OCI-LY7 (cell line): ENCODE results near the gene C1orf198. TPM values are rescaled to one million over a fixed set of nuclear protein-coding genes. Genes with fewer than 3 reads are reported as not detected.

ENCODE experiments used
- BruUV-seq: library from RNA; stranded (reverse); fragments of 400-500 nt; replicated peaks from 2 replicates; lab custom pipeline; 2021; lab: Mats Ljungman, UMichigan
- CTCF ChIA-PET: fragments of 300-600 bp; sonication (Branson Sonifier 250); formaldehyde crosslinking; loops from one replicate; lab custom pipeline; 2022; ENCODE audit warnings: antibody characterized with exemption; ENCODE audit not compliant: unreplicated experiment; lab: Charles Lee
- POLR2A ChIA-PET: fragments of 300-600 bp; sonication (Branson Sonifier 250); formaldehyde crosslinking; loops from one replicate; lab custom pipeline; 2022; ENCODE audit warnings: antibody characterized with exemption; lab: Charles Lee
- DNase-seq: peaks from one replicate; pipeline ENCODE4 v3.0.0-alpha.2; 2015; ENCODE audit warnings: low spot score
- H2AFZ ChIP-seq: fragments of 200-600 bp; sonication (generic), shearing (Covaris generic); 2 replicates; pipeline ENCODE4 v1.6.1; 2014; ENCODE audit warnings: mild to moderate bottlenecking, antibody characterized with exemption, low read length, moderate library complexity
- H3K27ac ChIP-seq: fragments of 200-600 bp; sonication (generic); 2 replicates; pipeline ENCODE4 v1.5.1; 2014; ENCODE audit warnings: mixed run types, low read depth, mild to moderate bottlenecking, moderate library complexity, low read length, inconsistent platforms; ENCODE audit not compliant: poor library complexity, severe bottlenecking
- H3K36me3 ChIP-seq: fragments of 200-600 bp; sonication (generic); 2 replicates; pipeline ENCODE4 v1.6.1; 2014; ENCODE audit warnings: mild to moderate bottlenecking, antibody characterized with exemption, low read length, moderate library complexity, mixed read lengths; ENCODE audit not compliant: insufficient read depth
- H3K4me1 ChIP-seq: fragments of 200-600 bp; sonication (generic); 2 replicates; pipeline ENCODE4 v1.5.1; 2014; ENCODE audit warnings: mild to moderate bottlenecking, low read length; ENCODE audit not compliant: insufficient read depth, poor library complexity, severe bottlenecking
- H3K4me2 ChIP-seq: fragments of 200-600 bp; sonication (generic); 2 replicates; pipeline ENCODE4 v1.6.1; 2014; ENCODE audit warnings: mild to moderate bottlenecking, low read length
- H3K4me3 ChIP-seq: fragments of 200-600 bp; sonication (generic); 2 replicates; pipeline ENCODE4 v1.5.1; 2014; ENCODE audit warnings: mild to moderate bottlenecking, low read depth, low read length; ENCODE audit not compliant: poor library complexity, severe bottlenecking
- H3K79me2 ChIP-seq: fragments of 200-600 bp; sonication (generic); 2 replicates; pipeline ENCODE4 v1.6.1; 2016; ENCODE audit warnings: low read depth, mild to moderate bottlenecking, low read length, moderate library complexity, mixed read lengths; ENCODE audit not compliant: insufficient read depth
- H3K9me2 ChIP-seq: fragments of 200-600 bp; sonication (generic); 2 replicates; pipeline ENCODE4 v1.6.1; 2016; ENCODE audit warnings: mild to moderate bottlenecking, low read length, mixed read lengths; ENCODE audit not compliant: insufficient read depth
- H3K9me3 ChIP-seq: fragments of 200-600 bp; sonication (generic); 2 replicates; pipeline ENCODE4 v1.6.1; 2014; ENCODE audit warnings: mild to moderate bottlenecking, mixed run types, low read length, mixed read lengths
- H4K20me1 ChIP-seq: fragments of 200-600 bp; sonication (generic); 2 replicates; pipeline ENCODE4 v1.6.1; 2014; ENCODE audit warnings: mild to moderate bottlenecking, antibody characterized with exemption, low read length, moderate library complexity, mixed read lengths; ENCODE audit not compliant: insufficient read depth
- CTCF ChIP-seq: fragments of 200-600 bp; sonication (generic); conservative IDR thresholded peaks from 2 replicates; pipeline ENCODE4 v1.5.1; 2014; ENCODE audit warnings: mild to moderate bottlenecking, antibody characterized with exemption, low read length, moderate library complexity, mixed read lengths
- EZH2phosphoT487 ChIP-seq: fragments of 200-600 bp; sonication (generic); IDR thresholded peaks from 2 replicates; pipeline ENCODE4 v1.6.1; 2018; ENCODE audit warnings: low read depth, borderline replicate concordance, mild to moderate bottlenecking, mixed run types, antibody characterized with exemption, low read length, moderate library complexity, mixed read lengths
- intact Hi-C: fragments of 100-400 bp; cut with micrococcal nuclease; formaldehyde crosslinking; loops from one replicate; pipeline ENCODE4 v1.10.0; 2022; ENCODE audit not compliant: unreplicated experiment
- total RNA-seq, 2 experiments: library from RNA; depleted of rRNA in 1 of 2; stranded (reverse); fragments of >200 nt in 1 of 2; shearing (Covaris generic) in 1 of 2; gene quantifications; 2 replicates each; pipeline ENCODE4 v1.2.3, GENCODE V29; 2014 to 2022

The C1orf198 gene
- total RNA-seq, 2 experiments from 2014 or later, result 5.7 to 6.5 TPM

DNA sequence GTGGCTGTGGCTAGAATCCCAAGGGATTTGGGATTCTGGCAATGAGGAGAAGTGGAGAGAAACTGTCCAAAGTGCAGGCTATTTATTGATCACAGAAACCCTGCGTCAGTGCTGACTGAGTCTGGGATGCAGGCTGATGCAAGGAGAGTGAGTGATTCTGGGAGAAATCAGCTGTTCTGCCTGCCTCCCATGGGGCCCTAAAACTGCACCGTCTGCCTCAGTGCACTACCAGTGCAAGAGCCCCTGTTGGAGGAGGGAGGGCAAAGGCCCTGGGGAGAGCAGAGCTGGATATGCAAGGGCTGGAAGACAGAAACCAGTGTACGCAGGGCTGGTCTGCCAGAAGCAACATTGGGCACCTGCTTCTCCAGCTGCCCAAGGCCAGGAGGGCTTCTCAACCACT is 42.6 kb downstream of the C1orf198 start:
- no TSS peak for BruUV-seq
- Histone ChIP-seq H4K20me1 (no peaks in the 10 kb centered on the region), H3K27ac (no peak overlapping the region), H3K36me3 (no peaks in the 10 kb centered on the region), H2AFZ (no peak overlapping the region), H3K9me3 (no peaks in the 10 kb centered on the region), H3K9me2 (no peaks in the 10 kb centered on the region), H3K79me2 (no peaks in the 10 kb centered on the region), H3K4me1 (no peaks in the 10 kb centered on the region), H3K4me3 (no peak overlapping the region), H3K4me2 (no peak overlapping the region)
- intact Hi-C loops, result no loop called here
- no peak for DNase-seq
- ChIA-PET POLR2A (no interaction called here), CTCF (no interaction called here)
- TF ChIP-seq EZH2phosphoT487 (no peak), CTCF (no peak)

GRCh38 chr1:230824919-230825721 is 43.2 kb downstream of the C1orf198 start:
- no peak for TF ChIP-seq CTCF
- TF ChIP-seq EZH2phosphoT487, result no peak
- Histone ChIP-seq H3K9me2 (no peaks in the 10 kb centered on the region), H3K27ac (no peak overlapping the region), H4K20me1 (no peaks in the 10 kb centered on the region), H3K4me2 (no peak overlapping the region), H2AFZ (no peak overlapping the region), H3K4me3 (no peak overlapping the region), H3K4me1 (no peaks in the 10 kb centered on the region), H3K9me3 (no peaks in the 10 kb centered on the region), H3K79me2 (no peaks in the 10 kb centered on the region), H3K36me3 (no peaks in the 10 kb centered on the region)
- POLR2A ChIA-PET, result interaction anchor here (1.2 kb wide), 1 partner anchor 43 kb away, joined by 3 read pairs; no protein-coding TSS in a partner anchor
- no TSS peak for BruUV-seq
- DNase-seq, result no peak
- CTCF ChIA-PET, result no interaction called here
- intact Hi-C loops, result no loop called here

DNA sequence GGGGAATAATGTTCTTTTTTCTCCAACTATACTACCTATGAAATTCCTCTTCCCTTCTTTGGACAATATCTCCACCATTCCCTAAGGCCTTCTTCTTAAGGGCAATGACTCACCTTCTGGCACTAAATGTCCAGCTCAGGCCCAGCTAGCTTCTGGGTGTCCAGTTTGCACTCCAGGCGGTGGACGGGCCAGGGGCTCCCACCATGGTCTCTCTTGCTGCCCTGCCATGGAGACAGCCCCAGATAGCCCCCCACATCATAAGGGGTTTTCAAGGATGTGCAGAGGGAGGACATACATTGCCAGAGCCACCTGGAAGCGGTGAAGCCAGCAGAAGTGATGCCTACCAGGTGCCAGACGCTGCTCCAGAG is 43.8 kb downstream of the C1orf198 start:
- intact Hi-C loops, result no loop called here
- POLR2A ChIA-PET, result interaction anchor here (1.2 kb wide), 1 partner anchor 43 kb away, joined by 3 read pairs; no protein-coding TSS in a partner anchor
- no peak overlapping the region for H3K4me2 ChIP-seq

More for the DNA sequence above, 43.8 kb downstream of the C1orf198 start:
- H3K9me2 ChIP-seq, result no peaks in the 10 kb centered on the region
- BruUV-seq, result no TSS peak
- no peak for DNase-seq
- no peaks in the 10 kb centered on the region for H3K36me3 ChIP-seq
- no peak overlapping the region for H2AFZ ChIP-seq
- no peak overlapping the region for H3K4me3 ChIP-seq
- no peaks in the 10 kb centered on the region for H4K20me1 ChIP-seq
- no peaks in the 10 kb centered on the region for H3K4me1 ChIP-seq
- TF ChIP-seq EZH2phosphoT487 (no peak), CTCF (no peak)
- no peak overlapping the region for H3K27ac ChIP-seq
- no peaks in the 10 kb centered on the region for H3K79me2 ChIP-seq
- CTCF ChIA-PET, result no interaction called here
- no peaks in the 10 kb centered on the region for H3K9me3 ChIP-seq
